Spinal cord (tissue), 10 donors: Measurements from ENCODE around the gene ATP1B2. TPM values are rescaled to one million over a fixed set of nuclear protein-coding genes. Genes with fewer than 3 reads are reported as not detected.

ENCODE experiments used
- DNase-seq, 6 donors: peaks; one replicate each; pipeline versions ENCODE4 v3.0.0 to v3.0.0-alpha.2; 2013 to 2015; ENCODE audit warnings: low spot score in 6 of 6, low read depth in 4 of 6
- H3K27ac ChIP-seq: one replicate; pipeline ENCODE4 v1.5.1; 2013; ENCODE audit warnings: low read depth, low read length, control low read depth
- H3K27me3 ChIP-seq: one replicate; pipeline ENCODE4 v1.6.1; 2013; ENCODE audit warnings: low read length; ENCODE audit not compliant: control insufficient read depth, insufficient read depth
- H3K36me3 ChIP-seq: one replicate; pipeline ENCODE4 v1.6.1; 2013; ENCODE audit warnings: low read length; ENCODE audit not compliant: control insufficient read depth, insufficient read depth
- H3K4me1 ChIP-seq: one replicate; pipeline ENCODE4 v1.6.1; 2013; ENCODE audit warnings: low read length; ENCODE audit not compliant: control insufficient read depth, insufficient read depth
- H3K4me3 ChIP-seq: one replicate; pipeline ENCODE4 v1.5.1; 2013; ENCODE audit warnings: low read depth, low read length, control low read depth
- H3K9me3 ChIP-seq: one replicate; pipeline ENCODE4 v1.6.1; 2013; ENCODE audit warnings: low read length; ENCODE audit not compliant: control insufficient read depth, insufficient read depth
- WGBS: methylation state at CpG from one replicate; pipeline ENCODE4 v1.1.5; 2013; ENCODE audit warnings: missing lambda C conversion rate; ENCODE audit not compliant: insufficient coverage; 5-methylcytosine and 5-hydroxymethylcytosine counted together
- polyA plus RNA-seq, 2 donors: library from polyadenylated mRNA; unstranded; fragments of 120-200 nt; gene quantifications; one replicate each; pipeline ENCODE4 v1.2.1, GENCODE V29; 2013; ENCODE audit not compliant: insufficient read length in 2 of 2
- total RNA-seq, 2 donors: library from RNA; depleted of rRNA in 1 of 2; stranded (reverse); fragments of 120-200 nt in 1 of 2; fragments of >200 nt in 1 of 2; gene quantifications; one replicate each; pipeline versions ENCODE4 v1.2.3 to v1.2.4, GENCODE V29; 2013 to 2014
- donor health status: healthy.

ATP1B2 gene
- total and polyA plus RNA-seq, 4 donors: 29.1 to 332 (median 174) TPM

- Histone ChIP-seq H3K36me3 (peaks cover 25% of the 10 kb centered on the region), H3K27ac (peak overlapping the region; percentile 83), H3K9me3 (no peaks in the 10 kb centered on the region), H3K4me1 (peaks cover 25% of the 10 kb centered on the region), H3K4me3 (peak overlapping the region; percentile 96), H3K27me3 (no peaks in the 10 kb centered on the region)
- no peak for DNase-seq
- 14% methylated on average over 11 of the region's 13 CpGs for WGBS
Observed at GRCh38 chr17:7688808-7689316, 38.1 kb downstream of the ATP1B2 start.

GRCh38 chr17:7695586-7695985 is 44.9 kb downstream of the ATP1B2 start:
- H3K4me1 ChIP-seq: no peaks in the 10 kb centered on the region
- H3K27ac ChIP-seq: no peak overlapping the region
- peaks cover 42% of the 10 kb centered on the region for H3K36me3 ChIP-seq
- no peaks in the 10 kb centered on the region for H3K9me3 ChIP-seq
- DNase-seq: no peak
- H3K4me3 ChIP-seq: no peak overlapping the region
- H3K27me3 ChIP-seq: no peaks in the 10 kb centered on the region
- WGBS: 90% methylated on average over 10 of the region's 10 CpGs

GRCh38 chr17:7697828-7698588 is 47.3 kb downstream of the ATP1B2 start:
- Histone ChIP-seq H3K4me1 (peaks cover 8% of the 10 kb centered on the region), H3K9me3 (no peaks in the 10 kb centered on the region), H3K27me3 (no peaks in the 10 kb centered on the region), H3K27ac (no peak overlapping the region), H3K36me3 (peaks cover 49% of the 10 kb centered on the region), H3K4me3 (no peak overlapping the region)
- WGBS: 93% methylated on average over 2 of the region's 4 CpGs
- no peak for DNase-seq

GRCh38 chr17:7700510-7700909 is 49.8 kb downstream of the ATP1B2 start:
- Histone ChIP-seq H3K27ac (no peak overlapping the region), H3K4me1 (peaks cover 31% of the 10 kb centered on the region), H3K27me3 (peaks cover 3% of the 10 kb centered on the region), H3K4me3 (no peak overlapping the region), H3K36me3 (peaks cover 35% of the 10 kb centered on the region), H3K9me3 (no peaks in the 10 kb centered on the region)
- WGBS: no CpG with 5 or more reads among the region's 7 CpGs
- no peak for DNase-seq

- Histone ChIP-seq H3K36me3 (peaks cover 26% of the 10 kb centered on the region), H3K4me1 (peaks cover 41% of the 10 kb centered on the region), H3K4me3 (no peak overlapping the region), H3K9me3 (no peaks in the 10 kb centered on the region), H3K27me3 (peaks cover 3% of the 10 kb centered on the region), H3K27ac (no peak overlapping the region)
- no peak for DNase-seq
- WGBS: 92% methylated on average over 13 of the region's 14 CpGs
Observed at GRCh38 chr17:7701681-7702080, 51.0 kb downstream of the ATP1B2 start.

- Histone ChIP-seq H3K4me1 (peaks cover 51% of the 10 kb centered on the region), H3K27ac (no peak overlapping the region), H3K27me3 (peaks cover 3% of the 10 kb centered on the region), H3K36me3 (peaks cover 27% of the 10 kb centered on the region), H3K9me3 (no peaks in the 10 kb centered on the region), H3K4me3 (no peak overlapping the region)
- DNase-seq: no peak
- 86% methylated on average over 10 of the region's 13 CpGs for WGBS
Observed at GRCh38 chr17:7702776-7703175, 52.0 kb downstream of the ATP1B2 start.

- peak in 4 of 6 donors; percentile 79 to 98 (median 90) for DNase-seq
- Histone ChIP-seq H3K4me1 (peaks cover 58% of the 10 kb centered on the region), H3K27ac (peak overlapping the region; percentile 67), H3K4me3 (peak overlapping the region; percentile 60), H3K9me3 (no peaks in the 10 kb centered on the region), H3K36me3 (peaks cover 37% of the 10 kb centered on the region), H3K27me3 (peaks cover 3% of the 10 kb centered on the region)
- WGBS: 9% methylated on average over 8 of the region's 24 CpGs
Observed at GRCh38 chr17:7703584-7704479, 53.1 kb downstream of the ATP1B2 start.

- Histone ChIP-seq H3K27ac (peak within 1 kb of the TSS; percentile 67), H3K4me3 (peak within 1 kb of the TSS; percentile 60), H3K36me3 (peaks cover 46% of the 10 kb centered on the region), H3K4me1 (peaks cover 61% of the 10 kb centered on the region), H3K9me3 (no peaks in the 10 kb centered on the region), H3K27me3 (peaks cover 3% of the 10 kb centered on the region)
- under 1% methylated on average over 27 of the region's 45 CpGs for WGBS
- DNase-seq: peak in 2 of 6 donors; percentile 93 to 96
Observed at GRCh38 chr17:7704601-7705268, 54.0 kb downstream of the ATP1B2 start, which contains the start of gene EFNB3. Gene EFNB3, plus strand, starts transcription at chr17:7705202. Its CDS starts 397 bp downstream, at chr17:7705599.
